ENCODE results near the gene MICALL2. TPM values are rescaled to one million over a fixed set of nuclear protein-coding genes. Genes with fewer than 3 reads are reported as not detected.

Gene MICALL2
- polyA plus RNA-seq, 1 experiment: 11.1 TPM

- TF ChIP-seq, protein P1, sequence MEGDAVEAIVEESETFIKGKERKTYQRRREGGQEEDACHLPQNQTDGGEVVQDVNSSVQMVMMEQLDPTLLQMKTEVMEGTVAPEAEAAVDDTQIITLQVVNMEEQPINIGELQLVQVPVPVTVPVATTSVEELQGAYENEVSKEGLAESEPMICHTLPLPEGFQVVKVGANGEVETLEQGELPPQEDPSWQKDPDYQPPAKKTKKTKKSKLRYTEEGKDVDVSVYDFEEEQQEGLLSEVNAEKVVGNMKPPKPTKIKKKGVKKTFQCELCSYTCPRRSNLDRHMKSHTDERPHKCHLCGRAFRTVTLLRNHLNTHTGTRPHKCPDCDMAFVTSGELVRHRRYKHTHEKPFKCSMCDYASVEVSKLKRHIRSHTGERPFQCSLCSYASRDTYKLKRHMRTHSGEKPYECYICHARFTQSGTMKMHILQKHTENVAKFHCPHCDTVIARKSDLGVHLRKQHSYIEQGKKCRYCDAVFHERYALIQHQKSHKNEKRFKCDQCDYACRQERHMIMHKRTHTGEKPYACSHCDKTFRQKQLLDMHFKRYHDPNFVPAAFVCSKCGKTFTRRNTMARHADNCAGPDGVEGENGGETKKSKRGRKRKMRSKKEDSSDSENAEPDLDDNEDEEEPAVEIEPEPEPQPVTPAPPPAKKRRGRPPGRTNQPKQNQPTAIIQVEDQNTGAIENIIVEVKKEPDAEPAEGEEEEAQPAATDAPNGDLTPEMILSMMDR (IDR thresholded peaks at IDR 0.05; ENCODE audit: insufficient read depth, low read depth, low read length): no peak
- Histone ChIP-seq H3K4me3 (ENCODE audit: low read depth, low read length) (no peak overlapping the region), H3K36me3 (ENCODE audit: control insufficient read depth, insufficient read depth, low read length) (peaks cover 46% of the 10 kb centered on the region), H3K27me3 (ENCODE audit: control insufficient read depth, insufficient read depth, low read length) (no peaks in the 10 kb centered on the region)
- no peak for DNase-seq (ENCODE audit: low read depth)
- POLR2A ChIA-PET: no interaction called here
- CTCF ChIA-PET: no interaction called here
These were observed 39.4 kb upstream of the MICALL2 start for GRCh38 chr7:1498370-1499305.

- CTCF ChIA-PET: no interaction called here
- POLR2A ChIA-PET: interaction anchor here (0.5 kb wide), 1 partner anchor 32 kb away, joined by 4 read pairs; no protein-coding TSS in a partner anchor
- DNase-seq (ENCODE audit: low read depth): no peak
- Histone ChIP-seq H3K4me3 (ENCODE audit: low read depth, low read length) (no peak overlapping the region), H3K36me3 (ENCODE audit: control insufficient read depth, insufficient read depth, low read length) (peaks cover 49% of the 10 kb centered on the region), H3K27me3 (ENCODE audit: control insufficient read depth, insufficient read depth, low read length) (no peaks in the 10 kb centered on the region)
- TF ChIP-seq, protein P1 (IDR thresholded peaks at IDR 0.05; ENCODE audit: insufficient read depth, low read depth, low read length): no peak
These were observed 38.1 kb upstream of the MICALL2 start for GRCh38 chr7:1497293-1497927.

GRCh38 chr7:1496531-1497292, 37.4 kb upstream of the MICALL2 start:
- Histone ChIP-seq H3K36me3 (ENCODE audit: control insufficient read depth, insufficient read depth, low read length) (peaks cover 47% of the 10 kb centered on the region), H3K27me3 (ENCODE audit: control insufficient read depth, insufficient read depth, low read length) (no peaks in the 10 kb centered on the region), H3K4me3 (ENCODE audit: low read depth, low read length) (no peak overlapping the region)
- CTCF ChIA-PET: no interaction called here
- POLR2A ChIA-PET: no interaction called here
- TF ChIP-seq, protein P1 (IDR thresholded peaks at IDR 0.05; ENCODE audit: insufficient read depth, low read depth, low read length): no peak
- DNase-seq (ENCODE audit: low read depth): no peak

- POLR2A ChIA-PET: no interaction called here
- DNase-seq (ENCODE audit: low read depth): no peak
- Histone ChIP-seq H3K27me3 (ENCODE audit: control insufficient read depth, insufficient read depth, low read length) (no peaks in the 10 kb centered on the region), H3K36me3 (ENCODE audit: control insufficient read depth, insufficient read depth, low read length) (peaks cover 46% of the 10 kb centered on the region), H3K4me3 (ENCODE audit: low read depth, low read length) (no peak overlapping the region)
- CTCF ChIA-PET: no interaction called here
- TF ChIP-seq, protein P1 (IDR thresholded peaks at IDR 0.05; ENCODE audit: insufficient read depth, low read depth, low read length): no peak
These were observed 36.4 kb upstream of the MICALL2 start for GRCh38 chr7:1495564-1496242.
